ENCODE measurements around the gene GRK2. TPM values are rescaled to one million over a fixed set of nuclear protein-coding genes. Genes with fewer than 3 reads are reported as not detected.

The GRK2 gene
- total and polyA plus RNA-seq, 9 of the 15 experiments (the other 6 are each of a cell fraction or from before 2014, with no cell fraction given): 0.24 to 95.8 (median 56.5) TPM

- TF ChIP-seq UBTF (IDR thresholded peaks at IDR 0.05; ENCODE audit: borderline replicate concordance in 1 of 2, low read depth in 2 of 2, low read length in 2 of 2) (0 out of 4 replicates have a peak, but pooled peaks of 1 of the 2 experiments have one; percentile 5), ELF2 (CRISPR knock-in tag; IDR thresholded peaks at IDR 0.05) (no peak), ETV5 (CRISPR knock-in tag; IDR thresholded peaks at IDR 0.05; ENCODE audit: low read depth) (peak; percentile 28; the same call in 1 of the 2 replicates), PYGO2 (tag; IDR thresholded peaks at IDR 0.05) (no peak), MAX (CRISPR knock-in tag; IDR thresholded peaks at IDR 0.05) (0 out of 2 replicates have a peak, but pooled peaks have one; percentile 8), CREB3 (tag; conservative IDR thresholded peaks at IDR 0.05; ENCODE audit: low read depth) (no peak), CEBPB (tag; IDR thresholded peaks at IDR 0.05) (no peak), E2F5 (CRISPR knock-in tag; IDR thresholded peaks at IDR 0.05) (no peak), ETV1 (tag; conservative IDR thresholded peaks at IDR 0.05; ENCODE audit: low read depth) (no peak; the same call in 1 of the 2 replicates), GABPB2 (CRISPR knock-in tag; conservative IDR thresholded peaks at IDR 0.05) (no peak), SRSF3 (IDR thresholded peaks at IDR 0.05; ENCODE audit: insufficient read depth, low read length) (no peak), NFIC (IDR thresholded peaks at IDR 0.05) (peak; percentile 64), RBFOX2 (IDR thresholded peaks at IDR 0.05; ENCODE audit: low read depth, low read length) (peak; percentile 68)
Measured at GRCh38 chr11:67267188-67268080, 1.2 kb downstream of the GRK2 start (continued).

Measured in K562 (cell line).